NCI-H1092 (cell line): ENCODE results near the gene HLA-DQA1.
"Not testable (repeated sequence)": the region's sequence is repeated elsewhere in the genome, so short reads cannot be mapped to it uniquely, and the experiment has no call there.

Source experiments
- DNase-seq: peaks from one replicate; lab custom pipeline; 2025; lab: John Stamatoyannopoulos, UW

Gene HLA-DQA1

GRCh38 chr6:32658268-32658897 lies 21.2 kb downstream of the HLA-DQA1 start:
- DNase-seq, result no peak

GRCh38 chr6:32659856-32660595 lies 22.8 kb downstream of the HLA-DQA1 start:
- DNase-seq, result no peak

GRCh38 chr6:32662099-32662498 lies 24.9 kb downstream of the HLA-DQA1 start:
- no peak for DNase-seq

- DNase-seq, result no peak
Observed at GRCh38 chr6:32662836-32663235, 25.6 kb downstream of the HLA-DQA1 start.

- no peak for DNase-seq
Observed at GRCh38 chr6:32664354-32664753, 27.1 kb downstream of the HLA-DQA1 start.

GRCh38 chr6:32664827-32665362 lies 27.7 kb downstream of the HLA-DQA1 start:
- no peak for DNase-seq

- no peak for DNase-seq
Observed at GRCh38 chr6:32665661-32666060, 28.5 kb downstream of the HLA-DQA1 start.

- no peak for DNase-seq
Observed at GRCh38 chr6:32666420-32667300, 29.5 kb downstream of the HLA-DQA1 start, which contains the start of gene HLA-DQB1. Gene HLA-DQB1, minus strand, starts transcription at chr6:32666657. Its CDS starts 50 bp downstream, at chr6:32666607.

GRCh38 chr6:32668226-32668747 lies 31.1 kb downstream of the HLA-DQA1 start:
- DNase-seq, result no peak

GRCh38 chr6:32669240-32669639 lies 32.0 kb downstream of the HLA-DQA1 start:
- no peak for DNase-seq

- DNase-seq, result no peak
Observed at GRCh38 chr6:32669893-32670292, 32.7 kb downstream of the HLA-DQA1 start.

- DNase-seq, result not testable (repeated sequence)
Observed at GRCh38 chr6:32671908-32672307, 34.7 kb downstream of the HLA-DQA1 start.

- not testable (repeated sequence) for DNase-seq
Observed at GRCh38 chr6:32674123-32674522, 36.9 kb downstream of the HLA-DQA1 start.

- DNase-seq, result no peak
Observed at GRCh38 chr6:32679492-32679891, 42.3 kb downstream of the HLA-DQA1 start.

GRCh38 chr6:32680055-32680454 lies 42.8 kb downstream of the HLA-DQA1 start:
- DNase-seq, result no peak

- no peak for DNase-seq
Observed at GRCh38 chr6:32684246-32684645, 47.0 kb downstream of the HLA-DQA1 start.

GRCh38 chr6:32685603-32686002 lies 48.4 kb downstream of the HLA-DQA1 start:
- DNase-seq, result no peak

- DNase-seq, result no peak
Observed at GRCh38 chr6:32689531-32690501, 52.6 kb downstream of the HLA-DQA1 start.

GRCh38 chr6:32692019-32692418 lies 54.8 kb downstream of the HLA-DQA1 start:
- no peak for DNase-seq
